NCI-H2171 (cell line): Measurements from ENCODE around the gene GORASP2.
"Not testable (repeated sequence)": the region's sequence is repeated elsewhere in the genome, so short reads cannot be mapped to it uniquely, and the experiment has no call there.

ENCODE experiments used
- DNase-seq: peaks from one replicate; lab custom pipeline; 2025; lab: John Stamatoyannopoulos, UW

GORASP2 gene

GRCh38 chr2:170928824-170929685, at the start of gene GORASP2:
GORASP2 (plus strand) TSS chr2:170929253; CDS start chr2:170929341, 88 bp downstream.
- DNase-seq: peak; percentile 98

- DNase-seq: no peak
Measured at GRCh38 chr2:170881840-170882239, 47.2 kb upstream of the GORASP2 start.

GRCh38 chr2:170882758-170883157, 46.3 kb upstream of the GORASP2 start:
- no peak for DNase-seq

GRCh38 chr2:170883683-170884082, 45.4 kb upstream of the GORASP2 start:
- DNase-seq: no peak

- DNase-seq: no peak
Measured at GRCh38 chr2:170885130-170885791, 43.8 kb upstream of the GORASP2 start.

- DNase-seq: no peak
Measured at GRCh38 chr2:170886386-170886785, 42.7 kb upstream of the GORASP2 start.

- DNase-seq: no peak
Measured at GRCh38 chr2:170887496-170887895, 41.6 kb upstream of the GORASP2 start.

GRCh38 chr2:170887896-170888295, 41.2 kb upstream of the GORASP2 start:
- no peak for DNase-seq

- DNase-seq: no peak
Measured at GRCh38 chr2:170891893-170892292, 37.2 kb upstream of the GORASP2 start.

GRCh38 chr2:170892391-170892951, 36.6 kb upstream of the GORASP2 start:
- no peak for DNase-seq

GRCh38 chr2:170895023-170895757, 33.9 kb upstream of the GORASP2 start:
- no peak for DNase-seq

- no peak for DNase-seq
Measured at GRCh38 chr2:170896622-170897021, 32.4 kb upstream of the GORASP2 start.

- DNase-seq: no peak
Measured at GRCh38 chr2:170897108-170897507, 31.9 kb upstream of the GORASP2 start.

- DNase-seq: no peak
Measured at GRCh38 chr2:170905864-170906263, 23.2 kb upstream of the GORASP2 start.

- no peak for DNase-seq
Measured at GRCh38 chr2:170911314-170911889, 17.7 kb upstream of the GORASP2 start.

- not testable (repeated sequence) for DNase-seq
Measured at GRCh38 chr2:170914994-170915666, 13.9 kb upstream of the GORASP2 start.

GRCh38 chr2:170917219-170917913, 11.7 kb upstream of the GORASP2 start:
- DNase-seq: no peak

GRCh38 chr2:170917957-170918356, 11.1 kb upstream of the GORASP2 start:
- DNase-seq: no peak

GRCh38 chr2:170921873-170922272, 7.2 kb upstream of the GORASP2 start:
- not testable (repeated sequence) for DNase-seq

GRCh38 chr2:170922634-170923494, 6.2 kb upstream of the GORASP2 start:
- no peak for DNase-seq
